BJ (cell line): Measurements from ENCODE around the gene INPP5J. TPM values are rescaled to one million over a fixed set of nuclear protein-coding genes. Genes with fewer than 3 reads are reported as not detected.

Experiments used
- CTCF ChIA-PET: fragments of 350-600 bp; formaldehyde crosslinking; extraction: SDS; loops from one replicate; lab custom pipeline; 2021; ENCODE audit warnings: antibody characterized with exemption, inconsistent platforms; lab: Yijun Ruan, JAX
- POLR2A ChIA-PET: fragments of 300-600 bp; sonication (Branson Sonifier 250); formaldehyde crosslinking; extraction: SDS; loops from one replicate; lab custom pipeline; 2021; ENCODE audit warnings: antibody characterized with exemption; lab: Charles Lee
- DNase-seq: peaks from one replicate; pipeline ENCODE4 v3.0.0-alpha.2; 2011; ENCODE audit warnings: low read depth
- H3K27me3 ChIP-seq: 2 replicates; pipeline ENCODE4 v1.6.0; 2011; ENCODE audit warnings: low read length; ENCODE audit not compliant: control insufficient read depth, insufficient read depth
- H3K36me3 ChIP-seq: 2 replicates; pipeline ENCODE4 v1.5.1; 2011; ENCODE audit warnings: low read length; ENCODE audit not compliant: control insufficient read depth, insufficient read depth
- H3K4me3 ChIP-seq: 2 replicates; pipeline ENCODE4 v1.5.1; 2011; ENCODE audit warnings: low read depth, mild to moderate bottlenecking, control low read depth, low read length
- polyA plus RNA-seq: library from polyadenylated mRNA; depleted of rRNA; stranded (reverse); fragments of >200 nt; gene quantifications from 2 replicates; pipeline ENCODE4 v1.2.3, GENCODE V29; 2011; rRNA removed
- small RNA-seq: library from RNA; depleted of rRNA; stranded (forward); fragments of <200 nt; gene quantifications from one replicate; pipeline ENCODE3, GENCODE V24; 2012; ENCODE audit warnings: low replicate concordance, low read depth; ENCODE audit not compliant: insufficient read length
- TF ChIP-seq, protein P1 (sequence below): IDR thresholded peaks from 2 replicates; pipeline ENCODE4 v1.5.1; 2011; ENCODE audit warnings: low read depth, mild to moderate bottlenecking, control low read depth, inconsistent platforms, low read length, moderate library complexity; ENCODE audit not compliant: insufficient read depth

Gene INPP5J
- polyA plus RNA-seq, 1 experiment, result 1.5 TPM

DNA sequence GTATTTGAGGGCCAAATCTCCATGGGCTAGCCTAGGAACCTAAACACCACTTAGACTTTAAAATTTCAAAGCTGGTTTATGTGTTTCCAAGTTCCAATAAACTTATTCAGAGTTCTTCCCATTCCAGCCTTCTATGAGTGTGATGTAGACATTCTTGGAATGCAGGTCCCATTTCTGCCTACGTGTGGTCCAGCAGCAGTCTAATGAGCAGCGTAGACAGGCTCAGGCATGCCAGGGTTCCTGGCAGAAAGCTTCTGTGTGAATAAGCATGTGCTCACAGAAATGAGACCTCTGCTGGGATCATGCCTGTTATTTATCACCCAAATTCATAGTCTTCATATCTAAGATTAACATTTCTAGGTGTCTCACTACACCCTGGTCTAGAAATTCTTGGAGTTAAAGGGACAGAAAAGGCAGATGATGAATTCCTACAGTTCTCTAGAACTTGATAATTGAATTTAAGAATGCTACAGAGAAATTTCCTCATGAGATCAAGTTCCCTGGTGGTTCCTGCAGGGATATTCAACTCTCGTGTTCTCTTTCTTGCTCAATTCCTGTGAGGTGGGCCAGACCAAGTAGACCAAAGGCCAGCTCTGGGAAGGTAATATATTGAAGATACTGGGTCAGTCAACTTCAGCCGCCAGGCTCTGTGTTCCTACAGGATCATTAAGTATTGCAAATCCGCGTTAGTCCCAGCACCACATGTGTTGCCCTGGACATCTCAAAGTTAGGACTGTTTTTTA, 54.8 kb downstream of the INPP5J start:
- CTCF ChIA-PET, result interaction anchor here (0.5 to 1.7 kb wide), 6 partner anchors 9 to 70 kb away, joined by 3 to 5 read pairs (median 3); partner anchors contain the start of gene SELENOM
- POLR2A ChIA-PET, result interaction anchor here (0.6 kb wide), 1 partner anchor 1138 kb away, joined by 3 read pairs; no protein-coding TSS in a partner anchor
- Histone ChIP-seq H3K4me3 (no peak overlapping the region), H3K27me3 (no peaks in the 10 kb centered on the region), H3K36me3 (peaks cover 3% of the 10 kb centered on the region)
- TF ChIP-seq, protein P1, sequence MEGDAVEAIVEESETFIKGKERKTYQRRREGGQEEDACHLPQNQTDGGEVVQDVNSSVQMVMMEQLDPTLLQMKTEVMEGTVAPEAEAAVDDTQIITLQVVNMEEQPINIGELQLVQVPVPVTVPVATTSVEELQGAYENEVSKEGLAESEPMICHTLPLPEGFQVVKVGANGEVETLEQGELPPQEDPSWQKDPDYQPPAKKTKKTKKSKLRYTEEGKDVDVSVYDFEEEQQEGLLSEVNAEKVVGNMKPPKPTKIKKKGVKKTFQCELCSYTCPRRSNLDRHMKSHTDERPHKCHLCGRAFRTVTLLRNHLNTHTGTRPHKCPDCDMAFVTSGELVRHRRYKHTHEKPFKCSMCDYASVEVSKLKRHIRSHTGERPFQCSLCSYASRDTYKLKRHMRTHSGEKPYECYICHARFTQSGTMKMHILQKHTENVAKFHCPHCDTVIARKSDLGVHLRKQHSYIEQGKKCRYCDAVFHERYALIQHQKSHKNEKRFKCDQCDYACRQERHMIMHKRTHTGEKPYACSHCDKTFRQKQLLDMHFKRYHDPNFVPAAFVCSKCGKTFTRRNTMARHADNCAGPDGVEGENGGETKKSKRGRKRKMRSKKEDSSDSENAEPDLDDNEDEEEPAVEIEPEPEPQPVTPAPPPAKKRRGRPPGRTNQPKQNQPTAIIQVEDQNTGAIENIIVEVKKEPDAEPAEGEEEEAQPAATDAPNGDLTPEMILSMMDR, result 0 out of 2 replicates have a peak, but pooled peaks have one; percentile 10
- peak; percentile 89 for DNase-seq

DNA sequence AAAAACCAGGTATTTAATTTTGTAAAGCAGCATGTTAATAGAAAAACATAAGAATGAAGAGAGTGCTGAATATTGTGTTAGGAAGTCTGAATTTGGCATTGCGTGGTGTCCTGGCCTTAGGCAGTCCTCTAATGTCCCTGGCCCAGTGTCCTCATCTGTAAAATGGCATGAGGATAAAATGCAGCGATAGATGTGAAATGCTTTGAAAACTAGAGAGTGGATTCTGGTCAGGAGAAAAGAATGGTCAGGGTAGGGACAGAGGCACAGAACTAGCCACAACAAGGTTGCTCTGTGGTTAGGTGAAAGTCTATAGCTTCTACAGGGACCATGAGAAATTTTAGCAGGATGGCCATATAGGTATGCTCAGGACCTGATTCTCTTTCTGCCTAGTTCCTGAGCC, 56.1 kb downstream of the INPP5J start:
- Histone ChIP-seq H3K27me3 (no peaks in the 10 kb centered on the region), H3K36me3 (peaks cover 4% of the 10 kb centered on the region), H3K4me3 (no peak overlapping the region)
- ChIA-PET POLR2A (no interaction called here), CTCF (interaction anchor here (1.0 to 1.7 kb wide), 2 partner anchors 14 to 33 kb away, joined by 5 to 6 read pairs; partner anchors contain the start of gene LIMK2)
- TF ChIP-seq, protein P1, result no peak
- no peak for DNase-seq

DNA sequence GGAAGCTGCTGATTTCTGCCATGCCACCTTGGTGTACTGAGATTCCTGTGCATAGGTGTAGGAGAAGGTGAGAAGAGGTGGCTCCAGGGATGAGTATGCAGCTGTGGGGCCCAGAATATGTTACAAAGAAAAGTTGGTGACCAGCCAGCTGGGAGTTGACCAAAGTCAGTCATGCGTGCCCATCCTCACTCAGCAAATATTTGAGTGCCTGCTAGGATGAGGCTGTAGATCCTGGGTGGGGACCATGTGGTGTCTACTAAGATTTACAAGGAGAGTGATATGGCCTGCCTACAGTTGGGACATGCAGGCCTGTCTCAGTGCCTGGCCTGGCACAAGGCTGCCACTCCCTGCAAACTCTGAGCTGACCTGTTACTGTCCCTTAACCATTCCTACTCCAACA, 56.6 kb downstream of the INPP5J start:
- TF ChIP-seq, protein P1, result no peak
- H3K36me3 ChIP-seq, result peaks cover 4% of the 10 kb centered on the region
- ChIA-PET CTCF (interaction anchor here (1.0 kb wide), 1 partner anchor 33 kb away, joined by 6 read pairs; the partner anchor contains the start of gene LIMK2), POLR2A (no interaction called here)
- DNase-seq, result no peak
- H3K4me3 ChIP-seq, result no peak overlapping the region
- H3K27me3 ChIP-seq, result no peaks in the 10 kb centered on the region

DNA sequence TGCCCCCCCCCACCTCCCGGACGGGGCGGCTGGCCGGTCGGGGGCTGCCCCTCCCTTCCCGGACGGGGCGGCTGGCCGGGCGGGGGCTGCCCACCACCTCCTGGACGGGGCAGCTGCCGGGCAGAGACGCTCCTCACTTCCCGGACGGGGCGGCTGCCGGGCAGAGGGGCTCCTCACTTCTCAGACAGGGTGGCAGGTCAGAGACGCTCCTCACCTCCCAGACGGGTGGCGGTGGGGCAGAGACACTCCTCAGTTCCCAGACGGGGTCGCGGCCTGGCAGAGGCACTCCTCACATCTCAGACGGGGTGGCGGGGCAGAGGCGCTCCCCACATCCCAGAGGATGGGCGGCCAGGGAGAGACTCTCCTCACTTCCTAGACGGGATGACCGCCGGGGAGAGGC, 61.2 kb downstream of the INPP5J start:
- H3K4me3 ChIP-seq, result no peak overlapping the region
- ChIA-PET POLR2A (no interaction called here), CTCF (no interaction called here)
- H3K27me3 ChIP-seq, result no peaks in the 10 kb centered on the region
- TF ChIP-seq, protein P1, result no peak
- H3K36me3 ChIP-seq, result peaks cover 8% of the 10 kb centered on the region
- DNase-seq, result no peak

Small RNAs within 50 kb of the gene (small RNA-seq; reads per million reads assigned to genes)
- gene MIR3928, result 0.84 reads per million

Other genes starting within 250 kb of the INPP5J start
- 9.0 and 9.6 TPM in 2 replicates for gene MORC2, start 154.2 kb upstream of the INPP5J start, polyA plus RNA-seq
- gene TUG1, start 153.7 kb upstream of the INPP5J start, polyA plus RNA-seq, result 63.7 and 105 TPM in 2 replicates
- gene SMTN, start 41.6 kb upstream of the INPP5J start, polyA plus RNA-seq, result 16.9 and 45.7 TPM in 2 replicates
- 215 and 292 TPM in 2 replicates for gene SELENOM, start 15.4 kb upstream of the INPP5J start, polyA plus RNA-seq
- gene PLA2G3, start 17.5 kb downstream of the INPP5J start, polyA plus RNA-seq, result 0.04 TPM in 1 of 2 replicates, not detected in the other
- gene RNF185, start 37.2 kb downstream of the INPP5J start, polyA plus RNA-seq, result 50.7 and 58.5 TPM in 2 replicates
- gene LIMK2, start 89.3 kb downstream of the INPP5J start, polyA plus RNA-seq, result 5.2 and 5.5 TPM in 2 replicates
- 8.2 and 11.8 TPM in 2 replicates for gene PIK3IP1, start 169.5 kb downstream of the INPP5J start, polyA plus RNA-seq
- gene PATZ1, start 223.4 kb downstream of the INPP5J start, polyA plus RNA-seq, result 6.2 and 10.1 TPM in 2 replicates